Measurements from ENCODE around the gene ATOSB.
A peak's percentile ranks its signal among the peaks of the same experiment; 100 is the strongest.

The ATOSB gene

DNA sequence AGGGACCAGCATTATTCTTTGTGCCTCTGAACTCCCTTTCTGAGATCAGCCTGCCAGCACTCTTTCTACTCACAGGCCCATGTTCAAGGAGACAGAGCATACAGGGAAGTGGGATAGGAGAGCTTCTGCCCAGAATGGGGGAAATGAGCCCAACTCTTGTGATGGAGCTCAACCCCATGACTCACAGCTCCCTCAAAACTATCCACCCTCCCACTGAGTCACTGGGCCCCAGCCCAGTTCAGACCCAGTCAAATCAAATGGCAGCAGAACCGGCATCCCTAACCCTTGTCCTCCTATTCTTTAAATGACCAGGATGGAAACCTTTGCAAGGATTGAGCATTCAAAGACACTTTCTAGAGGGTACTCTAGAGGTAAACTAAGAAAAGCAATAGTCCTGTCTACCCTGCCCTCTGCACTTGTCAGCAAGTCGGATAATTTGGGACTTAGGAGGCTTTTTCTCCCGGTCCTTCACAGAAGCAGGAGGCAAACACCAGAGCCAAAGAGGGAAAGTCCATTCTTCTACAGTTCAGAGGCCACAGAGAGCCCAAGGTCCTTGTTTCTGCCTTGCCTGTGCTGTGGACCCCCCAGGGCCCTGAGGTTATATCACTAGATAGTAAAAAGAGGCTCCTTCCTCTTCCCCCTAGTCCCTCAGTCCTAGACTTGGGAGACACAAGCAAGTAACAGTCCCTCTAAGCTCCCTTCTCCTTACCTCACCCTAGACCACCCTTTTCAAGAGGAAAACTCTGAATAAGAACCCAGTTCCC lies 3.2 kb downstream of the ATOSB start:
- no peak for DNase-seq

GRCh38 chr9:35111001-35111933 lies 4.4 kb downstream of the ATOSB start:
- peak; percentile 96 for DNase-seq

DNA sequence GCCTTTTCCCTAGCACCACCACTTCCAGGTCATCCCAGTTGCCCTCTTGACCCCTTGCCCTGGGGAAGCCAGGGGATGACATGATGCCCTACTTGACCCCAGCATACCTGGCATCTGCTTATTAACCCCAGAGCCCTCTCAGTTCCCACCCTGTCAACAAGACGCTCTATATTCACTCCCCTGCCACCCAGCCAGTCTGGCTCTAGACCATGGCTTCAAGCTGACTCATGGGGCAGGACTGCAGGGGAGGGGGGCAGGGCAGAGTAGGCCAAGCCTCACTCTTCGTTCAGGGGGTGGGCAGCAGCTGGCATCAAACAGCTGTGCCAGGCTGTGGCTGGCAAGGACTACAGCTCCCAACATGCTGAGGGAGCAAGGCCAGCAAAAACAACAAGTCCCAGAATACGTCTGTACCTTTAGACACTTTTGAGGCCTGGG lies 5.3 kb downstream of the ATOSB start:
- DNase-seq: no peak

- no peak for DNase-seq
Measured at GRCh38 chr9:35108946-35109575, 6.6 kb downstream of the ATOSB start.

DNA sequence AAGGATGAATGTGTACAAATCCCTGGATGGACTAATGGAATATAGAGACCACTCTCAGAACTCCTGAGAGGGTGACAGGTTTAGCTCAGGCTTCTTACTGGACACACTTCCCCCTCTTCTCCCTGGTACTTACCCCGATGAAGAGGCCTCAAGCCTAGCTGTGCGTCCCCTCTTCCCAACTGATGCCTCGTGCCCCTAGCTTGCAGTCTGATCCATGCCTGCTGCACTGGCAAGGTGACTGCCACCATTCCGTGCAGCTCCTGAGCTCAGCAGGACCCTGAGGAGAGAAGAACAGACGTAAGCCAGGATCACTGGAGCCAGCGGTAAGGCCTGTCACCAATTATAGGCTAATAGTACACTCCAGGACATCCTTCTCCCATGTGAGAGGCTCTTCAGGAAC lies 7.2 kb downstream of the ATOSB start:
- no peak for DNase-seq

DNA sequence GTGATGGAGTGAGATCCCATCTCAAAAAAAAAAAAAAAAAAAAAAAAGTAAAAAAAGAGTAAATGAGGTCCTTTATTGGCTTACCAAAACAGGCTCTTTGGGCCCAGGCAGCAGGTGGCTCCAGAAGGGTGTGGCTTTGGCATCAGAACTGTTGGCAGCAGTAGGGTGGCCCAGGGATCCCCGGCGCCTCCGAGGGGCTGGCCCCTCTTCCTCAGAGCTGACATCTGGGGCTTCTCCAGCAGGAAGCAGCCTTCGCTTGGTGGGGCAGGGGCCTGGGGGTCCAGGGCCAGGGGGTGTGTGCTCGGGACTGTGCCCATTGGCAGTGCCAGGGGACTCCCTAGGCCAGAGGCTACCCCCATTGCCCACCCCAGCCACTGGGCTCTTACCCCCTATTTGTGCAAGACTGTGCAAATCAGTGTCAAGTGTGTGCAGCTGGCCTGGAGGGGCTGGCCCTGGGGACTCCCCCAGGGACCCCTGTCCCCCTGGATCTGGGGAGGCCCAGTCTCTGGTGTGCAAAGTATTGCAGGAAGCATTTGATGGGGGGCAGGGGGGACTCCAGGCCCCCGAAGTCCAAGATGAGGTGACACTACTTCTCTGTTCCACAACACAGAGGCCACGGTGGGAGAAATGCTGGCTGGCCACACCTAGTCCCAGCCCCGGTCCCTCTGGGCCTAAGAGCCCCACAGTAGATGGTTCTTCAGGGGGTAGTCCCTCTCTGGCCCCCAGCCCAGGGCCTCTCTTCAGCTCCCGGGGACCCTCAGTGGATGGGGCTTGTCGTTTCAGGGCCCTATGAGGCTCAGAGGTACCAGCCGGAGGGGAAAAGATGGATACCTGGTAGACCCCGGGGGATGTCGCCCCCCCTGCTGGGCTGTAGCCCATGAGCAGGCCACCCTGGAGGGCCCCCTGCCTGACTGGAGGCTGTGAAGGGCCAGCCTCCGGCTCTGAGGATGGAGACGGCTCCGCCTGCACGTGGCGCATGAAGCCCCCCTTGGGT lies 8.1 kb downstream of the ATOSB start:
- no peak for DNase-seq

GRCh38 chr9:35106343-35106730 lies 9.3 kb downstream of the ATOSB start:
- DNase-seq: no peak

DNA sequence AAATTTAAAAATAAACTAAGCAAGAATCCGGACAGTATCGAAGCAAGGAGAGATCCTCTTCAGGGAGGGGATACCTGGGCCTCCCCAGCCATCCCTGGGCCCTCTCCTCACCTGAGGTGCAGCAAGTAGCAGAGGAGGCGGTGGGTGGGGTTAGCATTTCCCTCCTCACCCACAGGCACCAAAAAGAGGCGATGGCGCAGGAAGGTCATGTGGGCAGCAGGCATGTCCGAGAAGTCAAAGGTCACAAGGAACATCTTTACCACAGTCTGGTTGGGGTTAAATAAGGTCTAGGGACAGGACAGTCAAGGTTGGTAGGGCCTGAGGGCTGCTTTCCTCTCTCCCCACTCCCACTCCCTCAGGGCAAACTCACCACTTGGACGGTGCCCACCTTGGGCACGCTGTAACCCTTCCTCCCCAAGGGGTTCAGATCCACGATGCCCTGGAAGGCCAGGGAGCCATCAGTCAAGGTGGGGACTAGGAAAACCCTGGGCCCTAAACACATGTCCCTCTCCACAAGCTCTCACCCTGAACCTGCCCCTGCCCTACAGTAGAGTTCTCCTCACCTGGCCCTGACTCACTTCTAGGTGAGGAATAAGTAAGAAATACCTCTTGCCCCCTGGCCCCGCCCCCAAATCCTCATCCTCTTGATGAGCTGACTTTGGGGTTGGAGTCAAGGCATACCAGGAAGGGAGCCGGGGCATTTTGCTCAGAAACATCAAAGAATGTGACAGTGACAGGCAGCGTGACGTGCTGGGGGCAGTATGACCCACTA lies 9.9 kb downstream of the ATOSB start:
- DNase-seq: no peak

DNA sequence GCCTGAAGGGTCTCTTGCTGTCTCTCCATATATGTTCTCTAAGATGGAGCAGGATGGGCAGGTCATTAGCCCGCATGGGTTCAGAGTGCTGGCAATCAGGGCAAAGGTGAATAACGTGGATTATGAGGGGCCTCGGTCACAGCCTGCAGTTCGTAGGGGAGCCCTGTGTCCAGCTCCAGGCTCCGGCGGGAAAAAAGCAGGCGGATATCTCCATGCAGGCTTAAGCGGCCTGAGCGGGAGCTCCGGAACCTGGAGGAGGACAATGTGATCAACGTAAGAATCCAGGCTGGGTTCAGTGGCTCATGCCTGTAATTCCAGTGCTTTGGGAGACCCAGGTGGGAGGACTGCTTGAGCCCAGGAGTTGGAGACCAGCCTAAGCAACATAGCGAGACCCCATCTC lies 10.5 kb downstream of the ATOSB start:
- DNase-seq: no peak

GRCh38 chr9:35104586-35104985 lies 11.1 kb downstream of the ATOSB start:
- no peak for DNase-seq

DNA sequence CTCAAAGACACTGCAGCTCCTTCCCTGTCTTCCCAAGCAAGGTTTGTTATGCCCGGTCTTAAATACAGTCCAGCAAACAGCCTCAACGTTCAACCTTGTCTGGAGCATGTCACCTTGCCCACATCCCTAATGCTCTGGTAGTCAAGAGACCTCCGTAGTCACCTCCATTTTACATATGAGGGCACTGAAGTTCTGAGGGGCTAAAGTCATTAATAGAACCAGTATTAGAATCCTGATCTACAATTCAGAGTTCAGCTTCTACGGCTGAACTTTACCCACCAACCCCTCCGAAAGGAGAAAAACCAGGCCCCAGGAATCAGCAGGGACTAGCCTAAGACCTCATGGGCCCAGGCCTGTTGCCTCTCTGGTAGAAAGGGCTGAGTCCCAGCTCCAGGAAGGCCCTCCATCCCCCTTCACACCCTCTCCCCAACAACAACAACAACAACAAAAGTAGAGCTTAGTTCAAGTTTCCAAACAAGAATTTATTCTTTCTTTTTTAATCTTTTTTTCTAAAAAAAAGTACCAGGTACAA lies 11.9 kb downstream of the ATOSB start:
- no peak for DNase-seq

GRCh38 chr9:35102769-35103659 lies 12.6 kb downstream of the ATOSB start, which contains the start of gene STOML2:
Gene STOML2, minus strand, starts transcription at chr9:35103131. Its CDS starts 37 bp downstream, at chr9:35103094.
- peak; percentile 87 for DNase-seq

- DNase-seq: no peak
Measured at GRCh38 chr9:35102465-35102768, 13.2 kb downstream of the ATOSB start.

GRCh38 chr9:35097573-35097972 lies 18.1 kb downstream of the ATOSB start:
- no peak for DNase-seq

DNA sequence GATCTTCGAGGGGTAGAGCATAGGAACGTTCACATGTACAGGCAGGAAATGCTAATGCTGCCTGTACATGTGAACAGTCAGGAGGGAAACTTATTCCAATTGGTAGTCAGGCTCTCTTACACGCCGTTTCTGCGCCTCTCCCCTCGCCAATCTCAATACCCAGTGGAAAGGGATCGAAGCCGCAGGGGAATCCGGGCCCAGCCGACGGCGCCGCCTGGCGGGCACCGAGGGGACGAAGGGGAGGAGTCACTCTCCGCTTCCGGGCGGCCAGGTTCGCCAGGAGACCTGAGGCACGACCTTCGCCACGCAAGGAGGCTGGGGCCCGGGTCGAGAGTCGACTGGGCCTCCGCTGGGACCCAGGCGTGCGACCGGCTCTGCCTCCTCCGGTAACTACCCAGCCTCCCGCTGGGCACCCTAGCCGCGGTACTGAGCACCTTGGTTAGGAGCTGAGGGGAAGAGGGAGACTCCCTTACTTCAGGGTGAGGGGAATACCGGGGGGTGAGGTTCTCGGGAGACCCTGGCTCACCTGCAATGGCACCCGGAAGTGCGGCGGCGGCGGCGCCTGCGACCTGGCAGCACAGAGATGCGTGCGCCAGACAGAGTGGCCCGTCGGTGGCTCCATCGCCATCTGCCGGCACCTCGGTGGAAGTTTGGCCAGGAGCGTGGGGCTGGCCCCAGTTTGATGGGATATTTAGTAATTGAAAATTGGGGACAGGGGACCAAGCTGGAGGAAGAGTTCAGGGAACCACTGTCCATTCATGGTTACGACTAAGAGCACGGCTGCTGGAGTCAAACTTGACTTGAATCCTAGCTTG lies 19.4 kb downstream of the ATOSB start, which contains the start of gene PIGO:
PIGO (minus strand) TSS at position 557 of the 815 bp plus-strand sequence. CDS start 1,026 bp downstream, outside the sequence.
- DNase-seq: peak; percentile 90

DNA sequence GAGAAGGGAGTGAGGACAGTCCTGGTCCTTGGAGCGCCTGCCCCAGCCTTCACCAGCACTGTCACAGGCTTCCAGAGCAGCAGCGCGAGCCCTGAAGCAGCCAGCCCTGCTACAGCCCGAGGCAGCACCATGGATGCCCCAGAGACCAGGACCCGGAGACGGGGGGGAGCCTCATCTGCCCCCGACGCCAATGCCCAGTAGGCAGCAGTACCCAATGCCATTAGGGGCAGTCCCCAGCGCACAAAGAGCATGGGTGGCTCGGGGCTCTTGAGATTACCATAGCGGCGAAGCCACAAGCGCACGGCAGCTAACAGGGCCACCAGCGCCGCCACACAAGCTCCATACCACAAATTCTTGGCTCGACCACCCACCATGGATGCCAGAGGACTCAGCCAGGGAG lies 24.1 kb downstream of the ATOSB start:
- no peak for DNase-seq

DNA sequence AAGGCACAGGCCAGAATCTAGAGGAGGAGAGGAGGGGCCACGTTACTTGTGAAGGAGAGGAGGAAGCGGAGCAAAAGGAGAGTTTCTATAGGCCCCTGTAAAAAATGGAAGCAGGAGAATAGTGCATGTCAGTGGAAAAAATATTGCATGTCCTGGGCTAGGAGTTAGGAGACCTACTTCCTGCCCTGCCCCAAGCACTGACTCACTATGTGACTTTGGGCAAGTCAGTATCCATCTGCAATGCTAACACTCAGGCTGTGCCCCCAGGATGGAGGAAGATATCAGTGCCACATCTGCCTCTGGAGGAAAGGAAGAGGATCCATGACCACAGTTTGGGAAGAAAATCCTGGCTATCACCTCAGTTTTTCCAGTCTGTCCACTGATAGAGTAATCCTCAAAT lies 26.2 kb downstream of the ATOSB start:
- no peak for DNase-seq

- no peak for DNase-seq
Measured at GRCh38 chr9:35085078-35085477, 30.6 kb downstream of the ATOSB start.
